Neural cell (in vitro differentiated cells): ENCODE data around the gene SYT11.

ENCODE experiments used
- RAD21 ChIP-seq: fragments of 450-650 bp; conservative IDR thresholded peaks from 2 replicates; pipeline ENCODE4 v1.6.1; 2014; ENCODE audit warnings: antibody characterized with exemption, mild to moderate bottlenecking, moderate library complexity
- TAF1 ChIP-seq: IDR thresholded peaks from 2 replicates; pipeline ENCODE4 v1.6.1; 2012; ENCODE audit warnings: low read depth
- TF ChIP-seq, protein P1 (sequence below): fragments of 450-650 bp; IDR thresholded peaks from 2 replicates; pipeline ENCODE4 v1.5.1; 2014; ENCODE audit warnings: antibody characterized with exemption, mild to moderate bottlenecking, moderate library complexity; ENCODE audit not compliant: poor library complexity, severe bottlenecking

DNA sequence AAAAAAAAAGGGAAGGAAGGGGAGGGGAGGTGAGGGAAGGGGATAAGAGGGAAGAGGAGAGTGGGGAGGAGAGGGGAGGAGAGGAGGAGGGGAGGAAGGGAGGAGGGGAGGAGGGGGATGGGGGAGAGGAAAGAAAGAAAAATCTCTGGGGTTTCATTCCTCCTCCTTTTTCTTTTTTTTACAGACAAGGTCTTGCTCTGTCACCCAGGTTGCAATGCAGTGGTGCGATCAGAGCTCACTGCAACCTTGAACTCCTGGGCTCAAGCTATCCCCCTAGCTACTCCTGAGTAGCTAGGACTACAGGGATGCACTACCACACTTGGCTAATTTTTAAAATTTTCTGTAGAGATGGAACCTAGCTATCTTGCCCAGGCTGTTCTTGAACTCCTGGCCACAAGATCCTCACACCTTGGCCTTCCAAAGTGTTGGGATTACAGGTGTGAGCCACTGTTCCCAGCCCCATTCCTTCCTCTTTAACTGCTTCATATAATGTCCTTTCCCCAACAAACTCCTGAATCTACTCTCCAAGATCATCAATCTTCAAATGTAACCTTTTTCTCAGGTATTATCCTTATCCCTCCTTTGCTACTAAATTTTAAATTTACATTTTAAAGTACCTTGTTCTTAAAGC is 25.6 kb upstream of the SYT11 start:
- TF ChIP-seq, protein P1, sequence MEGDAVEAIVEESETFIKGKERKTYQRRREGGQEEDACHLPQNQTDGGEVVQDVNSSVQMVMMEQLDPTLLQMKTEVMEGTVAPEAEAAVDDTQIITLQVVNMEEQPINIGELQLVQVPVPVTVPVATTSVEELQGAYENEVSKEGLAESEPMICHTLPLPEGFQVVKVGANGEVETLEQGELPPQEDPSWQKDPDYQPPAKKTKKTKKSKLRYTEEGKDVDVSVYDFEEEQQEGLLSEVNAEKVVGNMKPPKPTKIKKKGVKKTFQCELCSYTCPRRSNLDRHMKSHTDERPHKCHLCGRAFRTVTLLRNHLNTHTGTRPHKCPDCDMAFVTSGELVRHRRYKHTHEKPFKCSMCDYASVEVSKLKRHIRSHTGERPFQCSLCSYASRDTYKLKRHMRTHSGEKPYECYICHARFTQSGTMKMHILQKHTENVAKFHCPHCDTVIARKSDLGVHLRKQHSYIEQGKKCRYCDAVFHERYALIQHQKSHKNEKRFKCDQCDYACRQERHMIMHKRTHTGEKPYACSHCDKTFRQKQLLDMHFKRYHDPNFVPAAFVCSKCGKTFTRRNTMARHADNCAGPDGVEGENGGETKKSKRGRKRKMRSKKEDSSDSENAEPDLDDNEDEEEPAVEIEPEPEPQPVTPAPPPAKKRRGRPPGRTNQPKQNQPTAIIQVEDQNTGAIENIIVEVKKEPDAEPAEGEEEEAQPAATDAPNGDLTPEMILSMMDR: no peak
- TF ChIP-seq RAD21 (no peak), TAF1 (no peak)
